Gastroesophageal sphincter (tissue), 3 donors: ENCODE measurements around the gene SLC2A13.

Experiments
- EP300 ChIP-seq: sonication (generic); formaldehyde crosslinking; IDR thresholded peaks from one replicate; pipeline ENCODE4 v1.6.1; 2017; ENCODE audit warnings: antibody characterized with exemption, mild to moderate bottlenecking
- POLR2A ChIP-seq, 2 donors: fragments of 450-650 bp; IDR thresholded peaks; one replicate each; pipeline ENCODE4 v1.6.1; 2017; ENCODE audit warnings: antibody characterized with exemption in 2 of 2, mild to moderate bottlenecking in 2 of 2, moderate library complexity in 1 of 2
- POLR2AphosphoS5 ChIP-seq: sonication (generic); formaldehyde crosslinking; IDR thresholded peaks from one replicate; pipeline ENCODE4 v1.6.1; 2017; ENCODE audit warnings: antibody characterized with exemption
- TF ChIP-seq, protein P1 (sequence below), 4 experiments: fragments of 200-600 bp in 2 of 4; fragments of 450-650 bp in 2 of 4; sonication (generic) in 1 of 4; IDR thresholded peaks; one replicate each; pipeline ENCODE4 v1.5.1; 2017 to 2019; ENCODE audit warnings: antibody characterized with exemption in 4 of 4, mild to moderate bottlenecking in 2 of 4, moderate library complexity in 2 of 4

DNA sequence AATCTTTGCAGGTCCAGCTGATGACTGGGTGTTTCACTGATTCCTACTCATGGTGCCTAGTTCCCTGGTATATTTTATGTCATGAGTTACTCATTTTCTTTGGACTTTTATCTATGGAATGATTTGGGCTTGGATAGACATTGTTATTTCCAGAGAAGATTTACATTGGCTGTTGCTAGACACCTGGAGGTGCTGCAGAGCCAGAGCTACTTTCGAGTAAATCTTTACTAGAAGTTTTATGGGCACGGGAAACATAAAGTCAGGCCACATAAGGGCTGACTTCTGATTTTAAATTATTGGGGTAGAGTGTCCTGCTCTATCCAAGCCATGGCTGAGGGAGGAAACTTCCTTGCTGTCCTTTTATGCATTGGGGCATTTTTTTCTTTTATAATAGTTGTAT lies 310.4 kb downstream of the SLC2A13 start:
- TF ChIP-seq POLR2A (IDR thresholded peaks at IDR 0.05) (no peak), POLR2AphosphoS5 (no peak), EP300 (no peak)
- TF ChIP-seq, protein P1, sequence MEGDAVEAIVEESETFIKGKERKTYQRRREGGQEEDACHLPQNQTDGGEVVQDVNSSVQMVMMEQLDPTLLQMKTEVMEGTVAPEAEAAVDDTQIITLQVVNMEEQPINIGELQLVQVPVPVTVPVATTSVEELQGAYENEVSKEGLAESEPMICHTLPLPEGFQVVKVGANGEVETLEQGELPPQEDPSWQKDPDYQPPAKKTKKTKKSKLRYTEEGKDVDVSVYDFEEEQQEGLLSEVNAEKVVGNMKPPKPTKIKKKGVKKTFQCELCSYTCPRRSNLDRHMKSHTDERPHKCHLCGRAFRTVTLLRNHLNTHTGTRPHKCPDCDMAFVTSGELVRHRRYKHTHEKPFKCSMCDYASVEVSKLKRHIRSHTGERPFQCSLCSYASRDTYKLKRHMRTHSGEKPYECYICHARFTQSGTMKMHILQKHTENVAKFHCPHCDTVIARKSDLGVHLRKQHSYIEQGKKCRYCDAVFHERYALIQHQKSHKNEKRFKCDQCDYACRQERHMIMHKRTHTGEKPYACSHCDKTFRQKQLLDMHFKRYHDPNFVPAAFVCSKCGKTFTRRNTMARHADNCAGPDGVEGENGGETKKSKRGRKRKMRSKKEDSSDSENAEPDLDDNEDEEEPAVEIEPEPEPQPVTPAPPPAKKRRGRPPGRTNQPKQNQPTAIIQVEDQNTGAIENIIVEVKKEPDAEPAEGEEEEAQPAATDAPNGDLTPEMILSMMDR (IDR thresholded peaks at IDR 0.05) = no peak
